ENCODE data around the gene SLC15A5. TPM values are rescaled to one million over a fixed set of nuclear protein-coding genes. Genes with fewer than 3 reads are reported as not detected.

Gene SLC15A5
- total RNA-seq, 4 donors from 2014 or later = not detected

DNA sequence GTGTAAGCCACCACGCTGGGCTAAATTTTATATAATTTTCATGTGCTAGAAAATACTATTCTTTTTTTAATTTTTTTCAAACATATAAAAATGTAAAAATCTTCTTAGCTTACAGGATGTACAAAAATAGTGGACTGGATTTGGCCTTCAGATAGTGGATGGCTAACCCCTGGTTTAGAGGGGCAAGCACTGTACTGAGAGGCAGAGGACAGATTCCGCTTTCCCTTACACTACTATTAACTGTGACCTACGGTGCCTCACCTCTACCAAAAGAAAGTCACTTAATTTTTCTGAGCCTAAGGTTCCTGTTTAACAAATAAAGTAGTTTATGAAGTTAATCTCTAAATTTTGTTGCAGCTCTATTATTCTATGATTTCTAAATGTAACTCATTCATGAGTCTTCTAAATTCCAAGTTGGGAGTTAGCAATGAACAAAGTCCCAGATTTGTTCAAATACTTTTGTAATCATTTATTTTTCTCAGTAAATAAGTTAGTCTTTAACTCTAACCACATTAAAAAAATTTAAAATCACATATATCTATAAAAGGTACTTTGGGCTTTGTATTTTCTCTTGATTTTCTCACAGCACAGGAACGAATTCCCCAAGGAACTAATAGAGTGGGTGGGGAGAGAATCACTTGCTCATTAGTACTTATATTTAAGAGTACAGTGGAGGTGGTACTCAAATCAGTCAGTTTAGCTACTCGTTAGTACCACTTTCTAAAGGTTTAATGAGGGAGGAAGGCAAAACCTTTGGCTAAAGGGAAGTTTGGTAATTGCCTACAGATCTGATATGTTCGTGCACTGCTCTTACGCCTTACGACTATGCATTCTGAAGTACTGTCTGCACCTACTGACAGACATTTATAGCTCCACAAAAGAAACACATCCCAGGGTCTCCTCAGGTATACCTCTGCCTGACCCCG is 33.7 kb downstream of the SLC15A5 start:
- H3K27ac ChIP-seq = no peak overlapping the region
- H3K27me3 ChIP-seq = no peaks in the 10 kb centered on the region
- DNase-seq = no peak
- no peaks in the 10 kb centered on the region for H3K4me1 ChIP-seq
- H3K9me3 ChIP-seq = no peaks in the 10 kb centered on the region
- TF ChIP-seq POLR2A (IDR thresholded peaks at IDR 0.05) = no peak
- TF ChIP-seq CTCF (IDR thresholded peaks at IDR 0.05) = no peak
- no peak overlapping the region for H3K4me3 ChIP-seq
- H3K36me3 ChIP-seq = no peaks in the 10 kb centered on the region

- no peak overlapping the region for H3K27ac ChIP-seq
- TF ChIP-seq POLR2A (IDR thresholded peaks at IDR 0.05) = no peak
- TF ChIP-seq CTCF (IDR thresholded peaks at IDR 0.05) = no peak
- H3K27me3 ChIP-seq = no peaks in the 10 kb centered on the region
- no peaks in the 10 kb centered on the region for H3K9me3 ChIP-seq
- no peaks in the 10 kb centered on the region for H3K36me3 ChIP-seq
- no peak for DNase-seq
- H3K4me1 ChIP-seq = no peaks in the 10 kb centered on the region
- no peak overlapping the region for H3K4me3 ChIP-seq
Observed at GRCh38 chr12:16241346-16241745, 36.1 kb downstream of the SLC15A5 start.

DNA sequence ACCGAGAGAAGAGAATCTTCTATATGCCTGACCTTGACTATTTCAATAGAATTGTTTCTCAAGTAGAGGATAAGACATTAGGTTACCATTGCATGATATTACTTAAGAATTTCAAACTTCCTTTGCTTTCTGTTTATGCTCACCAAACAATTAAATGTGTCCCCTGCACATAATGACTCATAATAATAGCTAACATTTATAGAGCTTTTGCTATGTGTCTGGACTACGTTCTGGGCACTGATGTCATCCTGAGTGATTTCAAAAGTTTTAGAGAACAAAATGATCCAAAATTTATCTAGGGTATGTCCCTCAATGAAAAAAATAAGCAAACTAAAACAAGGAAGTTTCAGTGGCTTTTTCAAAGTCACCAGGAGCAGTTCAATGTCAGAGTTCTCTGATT is 38.8 kb downstream of the SLC15A5 start:
- Histone ChIP-seq H3K36me3 (no peaks in the 10 kb centered on the region), H3K9me3 (no peaks in the 10 kb centered on the region), H3K27ac (no peak overlapping the region), H3K27me3 (no peaks in the 10 kb centered on the region), H3K4me3 (no peak overlapping the region), H3K4me1 (no peaks in the 10 kb centered on the region)
- no peak for DNase-seq
- TF ChIP-seq CTCF (IDR thresholded peaks at IDR 0.05) (no peak), POLR2A (IDR thresholded peaks at IDR 0.05) (no peak)

GRCh38 chr12:16229676-16230075 is 47.8 kb downstream of the SLC15A5 start:
- Histone ChIP-seq H3K9me3 (peaks cover 0 to 3% (median 0%) of the 10 kb centered on the region in 4 donors), H3K27ac (no peak overlapping the region), H3K27me3 (no peaks in the 10 kb centered on the region), H3K36me3 (no peaks in the 10 kb centered on the region), H3K4me3 (no peak overlapping the region), H3K4me1 (no peaks in the 10 kb centered on the region)
- TF ChIP-seq POLR2A (IDR thresholded peaks at IDR 0.05) = no peak
- TF ChIP-seq CTCF (IDR thresholded peaks at IDR 0.05) = no peak
- DNase-seq = no peak

DNA sequence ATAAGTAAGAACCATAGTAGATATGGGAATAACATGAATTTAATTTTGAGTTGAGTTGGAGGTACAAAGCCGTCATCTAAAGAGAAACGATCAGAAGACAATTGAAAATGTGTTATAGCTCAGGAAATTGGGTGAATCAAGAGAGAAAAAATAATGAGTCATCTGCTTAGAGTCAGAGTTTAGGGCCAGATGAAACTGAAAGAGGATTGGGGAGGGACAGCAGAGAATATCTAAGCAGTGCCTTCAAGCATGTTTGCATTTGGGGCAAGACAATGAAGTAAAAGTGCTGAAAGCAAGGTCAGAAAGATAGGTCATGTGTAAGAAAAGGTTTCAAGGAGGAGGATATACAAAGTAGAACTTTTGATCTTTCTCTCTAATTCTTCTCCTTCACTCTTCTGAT is 49.4 kb downstream of the SLC15A5 start:
- no peak overlapping the region for H3K4me3 ChIP-seq
- H3K27ac ChIP-seq = no peak overlapping the region
- H3K9me3 ChIP-seq = peaks cover 0 to 3% (median 0%) of the 10 kb centered on the region in 4 donors
- DNase-seq = no peak
- TF ChIP-seq CTCF (IDR thresholded peaks at IDR 0.05) = no peak
- no peaks in the 10 kb centered on the region for H3K4me1 ChIP-seq
- no peaks in the 10 kb centered on the region for H3K36me3 ChIP-seq
- H3K27me3 ChIP-seq = no peaks in the 10 kb centered on the region

All from Peyer's patch (tissue), 4 donors.